ENCODE measurements around the gene EGLN1.

EGLN1 gene

GRCh38 chr1:231396643-231397042 lies 25.4 kb downstream of the EGLN1 start:
- in situ Hi-C loops (cut with HindIII; ENCODE audit: low sequenced_read_pairs) = no loop called here
- DNase-seq (ENCODE audit: low read depth) = no peak
- TF ChIP-seq CTCF (IDR thresholded peaks at IDR 0.05; ENCODE audit: low read depth, low read length, missing control alignments) = no peak
- H3K4me3 ChIP-seq (ENCODE audit: low read depth, low read length) = no peak overlapping the region

- no peak for DNase-seq (ENCODE audit: low read depth)
- TF ChIP-seq CTCF (IDR thresholded peaks at IDR 0.05; ENCODE audit: low read depth, low read length, missing control alignments) = no peak
- H3K4me3 ChIP-seq (ENCODE audit: low read depth, low read length) = no peak overlapping the region
- in situ Hi-C loops (cut with HindIII; ENCODE audit: low sequenced_read_pairs) = no loop called here
Measured at GRCh38 chr1:231395998-231396390, 26.1 kb downstream of the EGLN1 start.

GRCh38 chr1:231395076-231395997 lies 26.8 kb downstream of the EGLN1 start:
- peak; percentile 93 for DNase-seq (ENCODE audit: low read depth)
- no peak for TF ChIP-seq CTCF (IDR thresholded peaks at IDR 0.05; ENCODE audit: low read depth, low read length, missing control alignments)
- H3K4me3 ChIP-seq (ENCODE audit: low read depth, low read length) = peak overlapping the region; percentile 2
- in situ Hi-C loops (cut with HindIII; ENCODE audit: low sequenced_read_pairs) = no loop called here

GRCh38 chr1:231393668-231394067 lies 28.4 kb downstream of the EGLN1 start:
- TF ChIP-seq CTCF (IDR thresholded peaks at IDR 0.05; ENCODE audit: low read depth, low read length, missing control alignments) = no peak
- no peak overlapping the region for H3K4me3 ChIP-seq (ENCODE audit: low read depth, low read length)
- in situ Hi-C loops (cut with HindIII; ENCODE audit: low sequenced_read_pairs) = no loop called here
- no peak for DNase-seq (ENCODE audit: low read depth)

- in situ Hi-C loops (cut with HindIII; ENCODE audit: low sequenced_read_pairs) = no loop called here
- no peak for DNase-seq (ENCODE audit: low read depth)
- no peak overlapping the region for H3K4me3 ChIP-seq (ENCODE audit: low read depth, low read length)
- TF ChIP-seq CTCF (IDR thresholded peaks at IDR 0.05; ENCODE audit: low read depth, low read length, missing control alignments) = no peak
Measured at GRCh38 chr1:231392389-231393131, 29.5 kb downstream of the EGLN1 start.

GRCh38 chr1:231390071-231390470 lies 32.0 kb downstream of the EGLN1 start:
- H3K4me3 ChIP-seq (ENCODE audit: low read depth, low read length) = no peak overlapping the region
- in situ Hi-C loops (cut with HindIII; ENCODE audit: low sequenced_read_pairs) = no loop called here
- no peak for TF ChIP-seq CTCF (IDR thresholded peaks at IDR 0.05; ENCODE audit: low read depth, low read length, missing control alignments)
- DNase-seq (ENCODE audit: low read depth) = no peak
